ENCODE results near the gene CLPTM1. TPM values are rescaled to one million over a fixed set of nuclear protein-coding genes. Genes with fewer than 3 reads are reported as not detected.

CLPTM1 gene
- total and polyA plus RNA-seq, 2 of the 8 experiments (the other 6 are each of a cell fraction or from before 2014, with no cell fraction given): 84.8 to 108 TPM

DNA sequence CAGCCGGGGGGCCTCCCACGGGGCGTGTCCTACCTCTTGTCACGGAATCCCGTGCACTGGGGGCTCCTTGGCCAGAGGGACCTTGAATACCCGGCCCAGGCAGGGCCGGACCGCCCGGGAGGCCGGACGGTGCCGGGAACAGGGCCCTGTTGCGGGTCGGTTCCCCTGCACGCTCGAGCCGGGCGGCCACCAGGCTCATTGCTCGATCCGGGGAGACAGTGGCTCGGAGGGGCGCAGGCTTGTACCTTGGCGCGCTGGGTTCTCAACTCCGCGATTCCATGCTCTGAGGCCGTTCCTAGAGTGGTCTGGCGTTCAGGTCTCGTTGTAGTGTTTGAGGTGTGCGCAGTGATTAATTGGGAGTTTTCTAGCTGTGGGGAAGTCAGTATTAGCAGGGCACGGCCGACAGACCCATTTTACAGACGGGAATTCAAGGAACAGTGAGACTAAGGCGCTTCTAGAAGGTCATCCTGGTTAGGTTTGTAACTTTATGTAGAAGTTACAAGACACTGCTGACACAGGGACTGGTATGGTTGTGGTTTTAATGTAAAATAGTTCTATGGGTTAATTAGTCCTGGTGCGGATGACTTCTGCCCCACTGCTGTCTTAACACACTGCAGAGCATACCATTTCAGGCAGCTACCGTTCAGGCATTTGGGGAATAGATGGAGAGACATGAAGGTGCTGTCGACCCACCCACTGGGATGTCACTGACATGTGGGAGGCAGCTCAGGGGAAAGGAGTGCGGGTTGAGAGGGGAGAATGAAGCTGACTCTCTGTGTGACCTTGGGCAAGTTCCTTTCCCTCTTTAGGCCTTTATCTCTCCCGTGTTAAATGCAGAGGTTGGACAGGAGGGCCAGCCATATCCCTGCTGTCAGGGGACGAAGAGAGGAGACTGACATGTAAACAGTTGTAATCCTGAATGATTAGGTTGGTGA, 592 bp downstream of the CLPTM1 start (continued):
- TF ChIP-seq, protein P1, sequence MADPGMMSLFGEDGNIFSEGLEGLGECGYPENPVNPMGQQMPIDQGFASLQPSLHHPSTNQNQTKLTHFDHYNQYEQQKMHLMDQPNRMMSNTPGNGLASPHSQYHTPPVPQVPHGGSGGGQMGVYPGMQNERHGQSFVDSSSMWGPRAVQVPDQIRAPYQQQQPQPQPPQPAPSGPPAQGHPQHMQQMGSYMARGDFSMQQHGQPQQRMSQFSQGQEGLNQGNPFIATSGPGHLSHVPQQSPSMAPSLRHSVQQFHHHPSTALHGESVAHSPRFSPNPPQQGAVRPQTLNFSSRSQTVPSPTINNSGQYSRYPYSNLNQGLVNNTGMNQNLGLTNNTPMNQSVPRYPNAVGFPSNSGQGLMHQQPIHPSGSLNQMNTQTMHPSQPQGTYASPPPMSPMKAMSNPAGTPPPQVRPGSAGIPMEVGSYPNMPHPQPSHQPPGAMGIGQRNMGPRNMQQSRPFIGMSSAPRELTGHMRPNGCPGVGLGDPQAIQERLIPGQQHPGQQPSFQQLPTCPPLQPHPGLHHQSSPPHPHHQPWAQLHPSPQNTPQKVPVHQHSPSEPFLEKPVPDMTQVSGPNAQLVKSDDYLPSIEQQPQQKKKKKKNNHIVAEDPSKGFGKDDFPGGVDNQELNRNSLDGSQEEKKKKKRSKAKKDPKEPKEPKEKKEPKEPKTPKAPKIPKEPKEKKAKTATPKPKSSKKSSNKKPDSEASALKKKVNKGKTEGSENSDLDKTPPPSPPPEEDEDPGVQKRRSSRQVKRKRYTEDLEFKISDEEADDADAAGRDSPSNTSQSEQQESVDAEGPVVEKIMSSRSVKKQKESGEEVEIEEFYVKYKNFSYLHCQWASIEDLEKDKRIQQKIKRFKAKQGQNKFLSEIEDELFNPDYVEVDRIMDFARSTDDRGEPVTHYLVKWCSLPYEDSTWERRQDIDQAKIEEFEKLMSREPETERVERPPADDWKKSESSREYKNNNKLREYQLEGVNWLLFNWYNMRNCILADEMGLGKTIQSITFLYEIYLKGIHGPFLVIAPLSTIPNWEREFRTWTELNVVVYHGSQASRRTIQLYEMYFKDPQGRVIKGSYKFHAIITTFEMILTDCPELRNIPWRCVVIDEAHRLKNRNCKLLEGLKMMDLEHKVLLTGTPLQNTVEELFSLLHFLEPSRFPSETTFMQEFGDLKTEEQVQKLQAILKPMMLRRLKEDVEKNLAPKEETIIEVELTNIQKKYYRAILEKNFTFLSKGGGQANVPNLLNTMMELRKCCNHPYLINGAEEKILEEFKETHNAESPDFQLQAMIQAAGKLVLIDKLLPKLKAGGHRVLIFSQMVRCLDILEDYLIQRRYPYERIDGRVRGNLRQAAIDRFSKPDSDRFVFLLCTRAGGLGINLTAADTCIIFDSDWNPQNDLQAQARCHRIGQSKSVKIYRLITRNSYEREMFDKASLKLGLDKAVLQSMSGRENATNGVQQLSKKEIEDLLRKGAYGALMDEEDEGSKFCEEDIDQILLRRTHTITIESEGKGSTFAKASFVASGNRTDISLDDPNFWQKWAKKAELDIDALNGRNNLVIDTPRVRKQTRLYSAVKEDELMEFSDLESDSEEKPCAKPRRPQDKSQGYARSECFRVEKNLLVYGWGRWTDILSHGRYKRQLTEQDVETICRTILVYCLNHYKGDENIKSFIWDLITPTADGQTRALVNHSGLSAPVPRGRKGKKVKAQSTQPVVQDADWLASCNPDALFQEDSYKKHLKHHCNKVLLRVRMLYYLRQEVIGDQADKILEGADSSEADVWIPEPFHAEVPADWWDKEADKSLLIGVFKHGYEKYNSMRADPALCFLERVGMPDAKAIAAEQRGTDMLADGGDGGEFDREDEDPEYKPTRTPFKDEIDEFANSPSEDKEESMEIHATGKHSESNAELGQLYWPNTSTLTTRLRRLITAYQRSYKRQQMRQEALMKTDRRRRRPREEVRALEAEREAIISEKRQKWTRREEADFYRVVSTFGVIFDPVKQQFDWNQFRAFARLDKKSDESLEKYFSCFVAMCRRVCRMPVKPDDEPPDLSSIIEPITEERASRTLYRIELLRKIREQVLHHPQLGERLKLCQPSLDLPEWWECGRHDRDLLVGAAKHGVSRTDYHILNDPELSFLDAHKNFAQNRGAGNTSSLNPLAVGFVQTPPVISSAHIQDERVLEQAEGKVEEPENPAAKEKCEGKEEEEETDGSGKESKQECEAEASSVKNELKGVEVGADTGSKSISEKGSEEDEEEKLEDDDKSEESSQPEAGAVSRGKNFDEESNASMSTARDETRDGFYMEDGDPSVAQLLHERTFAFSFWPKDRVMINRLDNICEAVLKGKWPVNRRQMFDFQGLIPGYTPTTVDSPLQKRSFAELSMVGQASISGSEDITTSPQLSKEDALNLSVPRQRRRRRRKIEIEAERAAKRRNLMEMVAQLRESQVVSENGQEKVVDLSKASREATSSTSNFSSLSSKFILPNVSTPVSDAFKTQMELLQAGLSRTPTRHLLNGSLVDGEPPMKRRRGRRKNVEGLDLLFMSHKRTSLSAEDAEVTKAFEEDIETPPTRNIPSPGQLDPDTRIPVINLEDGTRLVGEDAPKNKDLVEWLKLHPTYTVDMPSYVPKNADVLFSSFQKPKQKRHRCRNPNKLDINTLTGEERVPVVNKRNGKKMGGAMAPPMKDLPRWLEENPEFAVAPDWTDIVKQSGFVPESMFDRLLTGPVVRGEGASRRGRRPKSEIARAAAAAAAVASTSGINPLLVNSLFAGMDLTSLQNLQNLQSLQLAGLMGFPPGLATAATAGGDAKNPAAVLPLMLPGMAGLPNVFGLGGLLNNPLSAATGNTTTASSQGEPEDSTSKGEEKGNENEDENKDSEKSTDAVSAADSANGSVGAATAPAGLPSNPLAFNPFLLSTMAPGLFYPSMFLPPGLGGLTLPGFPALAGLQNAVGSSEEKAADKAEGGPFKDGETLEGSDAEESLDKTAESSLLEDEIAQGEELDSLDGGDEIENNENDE (IDR thresholded peaks at IDR 0.05; ENCODE audit: insufficient replicate concordance, low read length): no peak
- TF ChIP-seq RNF2 (IDR thresholded peaks at IDR 0.05; ENCODE audit: borderline replicate concordance, low read depth, low read length, missing control alignments, poor library complexity, severe bottlenecking) (no peak), SIX5 (IDR thresholded peaks at IDR 0.05; ENCODE audit: low read depth, low read length) (no peak), POLR2AphosphoS5 (IDR thresholded peaks at IDR 0.05; ENCODE audit: low read depth, low read length) (no peak), HDAC2 (IDR thresholded peaks at IDR 0.05; ENCODE audit: borderline replicate concordance in 1 of 2, low read depth in 2 of 2, low read length in 2 of 2) (peak in 1 of 2 experiments; percentile 33; a peak in 1 of 4 replicates), SP2 (IDR thresholded peaks at IDR 0.05; ENCODE audit: low read length) (no peak), POU5F1 (IDR thresholded peaks at IDR 0.05; ENCODE audit: low read depth, low read length) (no peak), RAD21 (IDR thresholded peaks at IDR 0.05 in 1 of 2, conservative IDR thresholded peaks at IDR 0.05 in 1 of 2; ENCODE audit: low read depth in 2 of 2, low read length in 2 of 2) (no peak)
